Subcutaneous adipose tissue (tissue), 4 donors: Measurements from ENCODE around the gene FMNL1. TPM values are rescaled to one million over a fixed set of nuclear protein-coding genes. Genes with fewer than 3 reads are reported as not detected.

Source experiments
- total RNA-seq, 4 donors: library from RNA; depleted of rRNA; stranded (reverse); fragments of >200 nt; gene quantifications; one replicate each; pipeline ENCODE4 v1.1.0, GENCODE V29; 2016
- TF ChIP-seq, protein P1 (sequence below): fragments of 450-650 bp; IDR thresholded peaks from one replicate; pipeline ENCODE4 v1.5.1; 2016; ENCODE audit warnings: low read depth, mild to moderate bottlenecking, control low read depth, antibody characterized with exemption, moderate library complexity

The FMNL1 gene
- total RNA-seq, 4 donors from 2014 or later: 14.3 to 39.9 (median 28.9) TPM

DNA sequence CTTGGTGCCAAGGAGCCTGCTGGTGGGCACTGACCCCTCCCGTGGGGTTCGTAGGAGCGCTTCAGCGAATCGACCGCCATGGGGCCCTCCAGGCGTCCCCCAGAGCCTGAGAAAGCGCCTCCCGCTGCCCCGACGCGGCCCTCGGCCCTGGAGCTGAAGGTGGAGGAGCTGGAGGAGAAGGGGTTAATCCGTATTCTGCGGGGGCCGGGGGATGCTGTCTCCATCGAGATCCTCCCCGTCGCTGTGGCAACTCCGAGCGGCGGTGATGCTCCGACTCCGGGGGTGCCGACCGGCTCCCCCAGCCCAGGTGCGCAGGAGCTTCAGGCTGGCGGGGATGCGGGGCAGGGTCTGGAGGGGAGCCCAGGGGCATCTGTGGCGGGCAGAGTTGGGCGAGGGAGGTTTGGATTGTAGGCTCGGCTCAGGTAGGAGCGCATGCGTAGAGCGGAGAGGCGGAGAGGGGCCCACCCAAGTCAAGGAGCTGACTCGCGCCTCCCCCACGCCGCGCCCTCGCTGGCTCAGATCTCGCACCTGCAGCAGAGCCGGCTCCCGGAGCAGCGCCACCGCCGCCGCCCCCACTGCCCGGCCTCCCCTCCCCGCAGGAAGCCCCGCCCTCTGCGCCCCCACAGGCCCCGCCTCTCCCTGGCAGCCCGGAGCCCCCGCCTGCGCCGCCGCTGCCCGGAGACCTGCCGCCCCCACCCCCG lies 19.8 kb downstream of the FMNL1 start:
- TF ChIP-seq, protein P1, sequence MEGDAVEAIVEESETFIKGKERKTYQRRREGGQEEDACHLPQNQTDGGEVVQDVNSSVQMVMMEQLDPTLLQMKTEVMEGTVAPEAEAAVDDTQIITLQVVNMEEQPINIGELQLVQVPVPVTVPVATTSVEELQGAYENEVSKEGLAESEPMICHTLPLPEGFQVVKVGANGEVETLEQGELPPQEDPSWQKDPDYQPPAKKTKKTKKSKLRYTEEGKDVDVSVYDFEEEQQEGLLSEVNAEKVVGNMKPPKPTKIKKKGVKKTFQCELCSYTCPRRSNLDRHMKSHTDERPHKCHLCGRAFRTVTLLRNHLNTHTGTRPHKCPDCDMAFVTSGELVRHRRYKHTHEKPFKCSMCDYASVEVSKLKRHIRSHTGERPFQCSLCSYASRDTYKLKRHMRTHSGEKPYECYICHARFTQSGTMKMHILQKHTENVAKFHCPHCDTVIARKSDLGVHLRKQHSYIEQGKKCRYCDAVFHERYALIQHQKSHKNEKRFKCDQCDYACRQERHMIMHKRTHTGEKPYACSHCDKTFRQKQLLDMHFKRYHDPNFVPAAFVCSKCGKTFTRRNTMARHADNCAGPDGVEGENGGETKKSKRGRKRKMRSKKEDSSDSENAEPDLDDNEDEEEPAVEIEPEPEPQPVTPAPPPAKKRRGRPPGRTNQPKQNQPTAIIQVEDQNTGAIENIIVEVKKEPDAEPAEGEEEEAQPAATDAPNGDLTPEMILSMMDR: no peak

DNA sequence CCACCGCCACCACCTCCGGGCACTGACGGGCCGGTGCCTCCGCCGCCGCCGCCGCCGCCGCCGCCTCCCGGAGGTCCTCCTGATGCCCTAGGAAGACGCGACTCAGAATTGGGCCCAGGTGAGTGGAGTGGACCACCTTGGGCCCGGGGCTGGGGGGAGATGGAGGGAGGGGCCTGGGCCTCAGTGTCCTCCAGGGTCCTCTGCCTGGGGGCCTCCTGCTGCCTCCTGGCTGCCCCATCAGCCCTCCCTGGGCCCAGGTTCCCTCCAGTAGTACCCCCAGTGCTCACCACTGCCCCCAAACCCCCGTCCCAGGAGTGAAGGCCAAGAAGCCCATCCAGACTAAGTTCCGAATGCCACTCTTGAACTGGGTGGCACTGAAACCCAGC lies 20.3 kb downstream of the FMNL1 start:
- TF ChIP-seq, protein P1: no peak

DNA sequence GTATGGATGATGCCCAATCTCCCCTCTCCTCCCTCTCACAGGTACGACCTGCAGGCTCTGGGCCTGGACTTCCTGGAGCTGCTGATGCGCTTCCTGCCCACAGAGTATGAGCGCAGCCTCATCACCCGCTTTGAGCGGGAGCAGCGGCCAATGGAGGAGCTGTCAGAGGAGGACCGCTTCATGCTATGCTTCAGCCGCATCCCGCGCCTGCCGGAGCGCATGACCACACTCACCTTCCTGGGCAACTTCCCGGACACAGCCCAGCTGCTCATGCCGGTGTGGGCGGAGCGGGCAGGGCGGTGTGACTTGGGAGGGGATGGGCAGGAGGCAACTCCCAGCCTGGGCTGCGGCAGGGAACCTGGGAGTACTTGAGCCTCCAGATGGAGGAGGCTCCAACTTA lies 22.1 kb downstream of the FMNL1 start:
- TF ChIP-seq, protein P1: no peak

DNA sequence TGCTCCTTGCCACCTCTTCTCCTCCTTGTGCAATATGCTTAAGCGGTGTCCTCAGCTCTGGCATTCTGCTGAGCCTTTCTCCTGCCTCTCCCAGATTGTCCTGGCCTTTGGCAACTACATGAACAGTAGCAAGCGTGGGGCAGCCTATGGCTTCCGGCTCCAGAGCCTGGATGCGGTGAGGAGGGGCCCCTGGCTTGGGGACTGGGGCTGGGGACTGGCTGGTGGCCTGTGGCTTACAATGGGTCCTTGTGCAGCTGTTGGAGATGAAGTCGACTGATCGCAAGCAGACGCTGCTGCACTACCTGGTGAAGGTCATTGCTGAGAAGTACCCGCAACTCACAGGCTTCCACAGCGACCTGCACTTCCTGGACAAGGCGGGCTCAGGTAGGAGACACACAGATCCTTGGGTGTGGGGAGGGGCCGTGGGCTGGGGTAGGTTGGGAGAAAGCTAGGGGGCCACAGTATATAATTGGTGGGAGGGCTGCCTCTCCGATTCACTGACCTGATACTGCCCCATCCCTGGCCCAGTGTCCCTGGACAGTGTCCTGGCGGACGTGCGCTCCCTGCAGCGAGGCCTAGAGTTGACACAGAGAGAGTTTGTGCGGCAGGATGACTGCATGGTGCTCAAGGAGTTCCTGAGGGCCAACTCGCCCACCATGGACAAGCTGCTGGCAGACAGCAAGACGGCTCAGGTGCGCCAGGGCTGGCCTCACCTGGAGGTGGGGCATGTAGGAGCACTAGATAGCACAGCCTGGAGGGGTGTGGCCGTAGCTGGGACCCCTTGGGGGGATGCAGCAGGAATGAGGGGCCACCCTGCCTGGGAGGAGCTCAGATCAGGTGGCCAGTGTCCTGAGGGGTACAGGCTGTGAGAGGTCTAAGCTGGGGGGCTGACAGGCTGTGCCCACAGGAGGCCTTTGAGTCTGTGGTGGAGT lies 23.3 kb downstream of the FMNL1 start:
- TF ChIP-seq, protein P1: no peak

DNA sequence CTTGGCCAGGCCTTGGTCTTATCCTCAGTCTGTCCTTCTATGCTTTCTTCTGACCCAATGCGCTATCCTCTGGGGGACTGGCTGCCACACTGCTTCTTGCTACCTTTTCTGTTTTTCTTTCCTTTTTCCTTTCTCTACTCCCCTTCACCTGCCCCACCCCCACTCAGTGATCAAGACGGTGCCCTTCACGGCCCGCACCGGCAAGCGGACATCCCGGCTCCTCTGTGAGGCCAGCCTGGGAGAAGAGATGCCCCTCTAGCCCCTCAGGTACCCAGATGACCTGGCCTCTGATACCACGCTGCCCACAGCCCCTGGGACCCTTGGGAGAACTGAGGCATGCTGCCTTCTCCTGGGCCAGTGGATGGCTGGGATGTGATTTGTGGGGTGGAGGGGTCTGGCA lies 24.7 kb downstream of the FMNL1 start:
- TF ChIP-seq, protein P1: no peak

DNA sequence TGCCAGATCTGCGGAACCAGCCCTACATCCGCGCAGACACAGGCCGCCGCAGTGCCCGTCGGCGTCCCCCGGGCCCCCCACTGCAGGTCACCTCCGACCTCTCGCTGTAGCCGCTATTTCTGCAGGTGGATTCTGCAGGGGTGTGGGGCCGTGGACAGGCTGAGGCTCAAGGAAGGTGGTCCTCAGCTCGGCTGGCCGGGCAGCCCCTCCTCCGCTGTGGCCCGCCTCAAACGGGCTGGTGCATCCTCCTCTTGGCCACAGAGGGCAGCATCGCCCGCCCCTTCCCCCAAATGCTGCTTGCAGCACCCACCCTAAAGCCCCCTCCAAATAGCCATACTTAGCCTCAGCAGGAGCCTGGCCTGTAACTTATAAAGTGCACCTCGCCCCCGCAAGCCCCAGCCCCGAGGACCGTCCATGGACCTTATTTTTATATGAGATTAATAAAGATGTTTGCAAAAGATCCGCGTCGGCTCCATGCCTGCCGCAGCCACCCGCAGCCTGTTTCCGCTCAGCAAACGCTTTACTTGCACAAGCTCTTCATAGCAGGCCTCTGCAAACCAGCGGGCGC lies 25.3 kb downstream of the FMNL1 start:
- TF ChIP-seq, protein P1: no peak

DNA sequence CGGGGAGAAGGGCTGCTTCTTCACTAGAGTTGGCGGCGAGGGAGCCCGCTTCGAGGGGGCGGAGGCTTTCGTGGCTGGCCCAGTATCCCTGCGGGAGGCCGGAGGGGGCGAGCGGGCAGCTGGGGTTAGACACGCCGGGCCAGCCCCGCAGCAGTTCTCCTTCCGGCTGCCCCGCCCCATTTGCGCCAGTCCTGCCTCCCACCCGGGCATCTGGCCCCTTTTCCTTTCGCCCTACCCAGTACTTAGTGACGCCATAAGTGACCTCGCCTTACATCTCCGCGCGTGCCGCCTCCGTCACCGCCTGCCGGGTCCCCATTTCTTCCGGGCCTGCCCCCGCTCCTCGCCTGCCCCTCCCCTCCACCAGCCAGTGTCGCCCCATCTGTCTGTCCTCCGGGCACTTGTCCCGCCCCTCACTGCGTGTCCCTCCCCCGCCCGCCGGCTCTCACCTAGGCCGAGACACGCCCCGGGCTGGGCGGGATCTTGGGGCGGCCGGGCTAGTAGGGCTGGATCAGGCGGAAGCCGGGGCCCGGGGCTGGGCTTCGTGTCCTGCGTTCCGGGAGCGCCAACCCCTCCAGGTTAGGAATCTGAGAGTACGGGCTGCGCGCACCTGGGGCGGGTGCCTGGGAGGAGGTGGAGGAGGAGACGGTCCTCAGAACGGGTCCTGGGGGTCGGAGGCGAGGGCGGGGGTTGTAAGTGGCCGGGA lies 25.9 kb downstream of the FMNL1 start:
- TF ChIP-seq, protein P1: no peak
